Brain microvascular endothelial cell (primary cell): ENCODE measurements around the gene NUP42.

Experiments used
- DNase-seq: peaks from one replicate; pipeline ENCODE4 v3.0.0-alpha.2; 2020
- H3K27ac ChIP-seq: fragments of 250-450 bp; sonication (Bioruptor Pico); 2 replicates; pipeline ENCODE4 v1.5.1; 2020; ENCODE audit warnings: mild to moderate bottlenecking, moderate library complexity
- H3K27me3 ChIP-seq: fragments of 250-450 bp; sonication (Bioruptor Pico); replicated peaks from 2 replicates; pipeline ENCODE4 v1.5.1; 2020; ENCODE audit warnings: mild to moderate bottlenecking
- H3K36me3 ChIP-seq: fragments of 250-450 bp; sonication (Bioruptor Pico); replicated peaks from 2 replicates; pipeline ENCODE4 v1.5.1; 2020; ENCODE audit warnings: mild to moderate bottlenecking
- H3K4me3 ChIP-seq: 2 replicates; pipeline ENCODE4 v1.5.1; 2011; ENCODE audit warnings: low read depth, mild to moderate bottlenecking, control low read depth, low read length, moderate library complexity
- in situ Hi-C: cut with HindIII; loops from 2 replicates; pipeline ENCODE4 v1.10.0; 2017; ENCODE audit warnings: low sequenced_read_pairs, low pct_ligation_motif_present
- TF ChIP-seq, protein P1 (sequence below): IDR thresholded peaks from 2 replicates; pipeline ENCODE4 v1.5.1; 2011; ENCODE audit warnings: low read depth, mild to moderate bottlenecking, moderate library complexity, low read length, control low read depth, inconsistent platforms; ENCODE audit errors: missing control alignments

Gene NUP42

GRCh38 chr7:23158546-23158945 is 23.3 kb upstream of the NUP42 start:
- in situ Hi-C loops: no loop called here
- H3K4me3 ChIP-seq: no peak overlapping the region
- H3K36me3 ChIP-seq: no peaks in the 10 kb centered on the region
- no peak for DNase-seq
- no peak overlapping the region for H3K27ac ChIP-seq
- TF ChIP-seq, protein P1, sequence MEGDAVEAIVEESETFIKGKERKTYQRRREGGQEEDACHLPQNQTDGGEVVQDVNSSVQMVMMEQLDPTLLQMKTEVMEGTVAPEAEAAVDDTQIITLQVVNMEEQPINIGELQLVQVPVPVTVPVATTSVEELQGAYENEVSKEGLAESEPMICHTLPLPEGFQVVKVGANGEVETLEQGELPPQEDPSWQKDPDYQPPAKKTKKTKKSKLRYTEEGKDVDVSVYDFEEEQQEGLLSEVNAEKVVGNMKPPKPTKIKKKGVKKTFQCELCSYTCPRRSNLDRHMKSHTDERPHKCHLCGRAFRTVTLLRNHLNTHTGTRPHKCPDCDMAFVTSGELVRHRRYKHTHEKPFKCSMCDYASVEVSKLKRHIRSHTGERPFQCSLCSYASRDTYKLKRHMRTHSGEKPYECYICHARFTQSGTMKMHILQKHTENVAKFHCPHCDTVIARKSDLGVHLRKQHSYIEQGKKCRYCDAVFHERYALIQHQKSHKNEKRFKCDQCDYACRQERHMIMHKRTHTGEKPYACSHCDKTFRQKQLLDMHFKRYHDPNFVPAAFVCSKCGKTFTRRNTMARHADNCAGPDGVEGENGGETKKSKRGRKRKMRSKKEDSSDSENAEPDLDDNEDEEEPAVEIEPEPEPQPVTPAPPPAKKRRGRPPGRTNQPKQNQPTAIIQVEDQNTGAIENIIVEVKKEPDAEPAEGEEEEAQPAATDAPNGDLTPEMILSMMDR: no peak
- no peaks in the 10 kb centered on the region for H3K27me3 ChIP-seq

- in situ Hi-C loops: no loop called here
- DNase-seq: no peak
- H3K4me3 ChIP-seq: no peak overlapping the region
- no peak overlapping the region for H3K27ac ChIP-seq
- TF ChIP-seq, protein P1: no peak
- no peaks in the 10 kb centered on the region for H3K36me3 ChIP-seq
- no peaks in the 10 kb centered on the region for H3K27me3 ChIP-seq
Observed at GRCh38 chr7:23161482-23161881, 20.4 kb upstream of the NUP42 start.

DNA sequence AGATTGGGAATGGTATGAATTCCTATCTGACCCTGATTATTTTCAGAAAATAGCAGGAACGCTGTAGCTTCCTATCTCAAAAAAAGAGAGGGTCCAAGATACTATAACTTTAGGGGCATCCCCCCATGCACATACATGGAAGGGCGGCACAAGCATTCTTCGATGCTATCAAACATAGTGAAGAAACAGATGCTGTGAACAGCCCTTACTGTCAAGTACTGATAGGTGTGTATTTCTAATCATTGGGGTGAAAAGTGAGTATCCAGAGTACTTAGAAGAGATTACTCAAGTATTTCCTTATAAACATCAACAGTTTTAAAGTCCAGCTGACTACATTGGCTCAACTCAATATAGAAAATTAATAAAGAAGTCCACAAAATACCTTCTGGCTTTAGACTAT is 17.0 kb upstream of the NUP42 start:
- Histone ChIP-seq H3K27ac (no peak overlapping the region), H3K27me3 (no peaks in the 10 kb centered on the region), H3K36me3 (no peaks in the 10 kb centered on the region), H3K4me3 (no peak overlapping the region)
- DNase-seq: no peak
- TF ChIP-seq, protein P1: no peak
- in situ Hi-C loops: no loop called here

GRCh38 chr7:23165316-23165715 is 16.5 kb upstream of the NUP42 start:
- no peak for DNase-seq
- H3K27ac ChIP-seq: no peak overlapping the region
- in situ Hi-C loops: no loop called here
- H3K27me3 ChIP-seq: no peaks in the 10 kb centered on the region
- H3K36me3 ChIP-seq: no peaks in the 10 kb centered on the region
- TF ChIP-seq, protein P1: no peak
- H3K4me3 ChIP-seq: no peak overlapping the region

DNA sequence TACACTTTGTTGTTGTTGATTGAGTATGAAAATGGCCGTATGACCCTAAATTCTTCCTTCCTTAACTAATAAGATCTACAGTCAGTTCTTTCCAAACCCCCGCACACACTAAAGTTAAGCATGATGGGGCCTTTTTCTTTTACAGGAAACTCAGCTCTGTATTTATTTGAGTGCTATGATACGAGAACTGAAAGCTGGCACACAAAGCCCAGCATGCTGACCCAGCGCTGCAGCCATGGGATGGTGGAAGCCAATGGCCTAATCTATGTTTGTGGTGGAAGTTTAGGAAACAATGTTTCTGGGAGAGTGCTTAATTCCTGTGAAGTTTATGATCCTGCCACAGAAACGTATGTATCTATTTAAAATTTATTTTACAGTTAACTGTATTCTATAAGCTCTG is 14.2 kb upstream of the NUP42 start:
- no peak overlapping the region for H3K4me3 ChIP-seq
- TF ChIP-seq, protein P1: no peak
- no peak for DNase-seq
- no peaks in the 10 kb centered on the region for H3K36me3 ChIP-seq
- no peaks in the 10 kb centered on the region for H3K27me3 ChIP-seq
- in situ Hi-C loops: no loop called here
- no peak overlapping the region for H3K27ac ChIP-seq

DNA sequence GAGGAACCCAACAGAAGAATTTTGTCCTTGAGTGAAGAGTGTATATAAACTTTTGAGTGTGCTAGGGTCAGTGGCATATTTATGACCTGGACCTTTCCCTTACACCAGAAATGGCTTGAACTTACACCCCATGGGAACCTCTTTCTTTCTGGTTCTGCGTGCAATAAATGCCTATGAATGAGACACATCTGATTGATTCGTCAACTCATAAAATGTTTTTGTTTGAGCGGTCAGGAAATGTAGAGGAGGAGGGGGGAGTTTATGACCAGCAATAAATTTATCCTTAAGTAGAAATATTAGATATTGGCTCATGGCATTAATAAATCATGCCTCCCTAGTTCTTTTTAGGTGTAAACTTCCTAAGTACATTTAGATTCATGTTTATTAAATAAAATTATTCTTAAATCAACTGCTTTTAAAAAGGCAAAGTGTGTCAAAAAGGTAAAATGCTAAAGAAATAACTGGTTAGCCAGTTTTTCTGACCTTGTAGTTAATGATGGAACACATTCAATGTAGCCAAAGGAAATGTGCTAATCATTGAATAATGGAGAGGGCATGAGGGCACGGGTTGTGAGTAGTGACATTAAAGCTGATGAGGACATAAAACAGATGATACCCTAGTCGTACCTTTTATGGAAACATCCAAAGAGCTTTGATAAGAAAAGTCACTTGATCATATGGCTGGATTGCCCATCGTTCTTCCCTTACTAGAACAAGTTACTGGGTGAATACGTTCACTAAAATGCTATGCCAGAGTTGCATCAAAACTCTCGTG is 13.6 kb upstream of the NUP42 start:
- no peaks in the 10 kb centered on the region for H3K27me3 ChIP-seq
- H3K27ac ChIP-seq: no peak overlapping the region
- no peaks in the 10 kb centered on the region for H3K36me3 ChIP-seq
- TF ChIP-seq, protein P1: no peak
- no peak for DNase-seq
- no peak overlapping the region for H3K4me3 ChIP-seq
- in situ Hi-C loops: no loop called here
